ENCODE data around the gene PHKG1. TPM values are rescaled to one million over a fixed set of nuclear protein-coding genes. Genes with fewer than 3 reads are reported as not detected.

The PHKG1 gene
- total and polyA plus RNA-seq, 10 of the 15 experiments (the other 5 are each of a cell fraction or from before 2014, with no cell fraction given): 0.08 to 1.6 (median 0.44) TPM

GRCh38 chr7:56063882-56064625 is 28.7 kb downstream of the PHKG1 start, which contains the start of gene SUMF2 (continued):
- no peak for TF ChIP-seq ZBTB4 (CRISPR knock-in tag; IDR thresholded peaks at IDR 0.05)
- 0 out of 2 replicates have a peak, but pooled peaks have one; percentile 3 for TF ChIP-seq MLLT1 (IDR thresholded peaks at IDR 0.05)
- TF ChIP-seq GABPA (IDR thresholded peaks at IDR 0.05; ENCODE audit: low read depth): no peak
- TF ChIP-seq SIX5 (IDR thresholded peaks at IDR 0.05; ENCODE audit: low read depth, low read length, severe bottlenecking): no peak
- no peak for TF ChIP-seq PBX3 (IDR thresholded peaks at IDR 0.05; ENCODE audit: insufficient replicate concordance, low read depth, low read length)
- 0 out of 2 replicates have a peak, but pooled peaks have one; percentile 49 for TF ChIP-seq HDGF (IDR thresholded peaks at IDR 0.05)
- peak; percentile 75; the same call in 1 of the 3 replicates for TF ChIP-seq POU2F2 (IDR thresholded peaks at IDR 0.05; ENCODE audit: borderline replicate concordance, low read depth, low read length)
- TF ChIP-seq NKRF (conservative IDR thresholded peaks at IDR 0.05): peak; percentile 87
- peak; percentile 71; the same call in 1 of the 2 replicates for TF ChIP-seq SMAD5 (IDR thresholded peaks at IDR 0.05; ENCODE audit: low read depth)
- no peak for TF ChIP-seq ZZZ3 (IDR thresholded peaks at IDR 0.05; ENCODE audit: control insufficient read depth, insufficient read length, low read depth)
- TF ChIP-seq SUZ12 (IDR thresholded peaks at IDR 0.05; ENCODE audit: unreplicated experiment): no peak
- TF ChIP-seq CBX3 (IDR thresholded peaks at IDR 0.05; ENCODE audit: borderline replicate concordance, low read depth): no peak
- TF ChIP-seq KAT2A (conservative IDR thresholded peaks at IDR 0.05; ENCODE audit: control insufficient read depth, low read depth, low read length): no peak
- TF ChIP-seq HCFC1 (IDR thresholded peaks at IDR 0.05; ENCODE audit: low read length): peak; percentile 48
- TF ChIP-seq BMI1 (IDR thresholded peaks at IDR 0.05; ENCODE audit: borderline replicate concordance): no peak
- no peak for TF ChIP-seq KLF5 (IDR thresholded peaks at IDR 0.05; ENCODE audit: partially characterized antibody)
- no peak for TF ChIP-seq RAD51 (IDR thresholded peaks at IDR 0.05)
- no peak; the same call in none of the 2 replicates for TF ChIP-seq EED (IDR thresholded peaks at IDR 0.05; ENCODE audit: low read depth)
- TF ChIP-seq TBL1XR1 (IDR thresholded peaks at IDR 0.05; ENCODE audit: low read depth, low read length): no peak
- no peak for TF ChIP-seq ZNF622 (IDR thresholded peaks at IDR 0.05)
- no peak for TF ChIP-seq SMAD1 (IDR thresholded peaks at IDR 0.05; ENCODE audit: low read depth, partially characterized antibody)
- no peak for TF ChIP-seq MEF2A (IDR thresholded peaks at IDR 0.05; ENCODE audit: insufficient read depth, low read depth, low read length)
- TF ChIP-seq MTA3 (IDR thresholded peaks at IDR 0.05; ENCODE audit: borderline replicate concordance, low read length): peak; percentile 84; the same call in 1 of the 2 replicates
